SJCRH30 (cell line): ENCODE results near the gene MED13. TPM values are rescaled to one million over a fixed set of nuclear protein-coding genes. Genes with fewer than 3 reads are reported as not detected.
"Not testable (repeated sequence)": the region's sequence is repeated elsewhere in the genome, so short reads cannot be mapped to it uniquely, and the experiment has no call there.

Experiments used
- DNase-seq, 2 experiments: peaks; one replicate each; pipeline ENCODE4 v3.0.0-alpha.2; 2015 to 2020
- H3K27ac ChIP-seq: fragments of 250-450 bp; sonication (Bioruptor Pico); 2 replicates; pipeline ENCODE4 v1.5.1; 2020; ENCODE audit warnings: mild to moderate bottlenecking, moderate library complexity
- H3K27me3 ChIP-seq: fragments of 250-450 bp; sonication (Bioruptor Pico); 2 replicates; pipeline ENCODE4 v1.5.1; 2020; ENCODE audit warnings: mild to moderate bottlenecking, moderate library complexity
- H3K36me3 ChIP-seq: fragments of 250-450 bp; sonication (Bioruptor Pico); 2 replicates; pipeline ENCODE4 v1.5.1; 2020; ENCODE audit warnings: mild to moderate bottlenecking, moderate library complexity
- H3K4me1 ChIP-seq: fragments of 250-450 bp; sonication (Bioruptor Pico); 2 replicates; pipeline ENCODE4 v1.5.1; 2020; ENCODE audit warnings: mild to moderate bottlenecking, moderate library complexity
- H3K4me3 ChIP-seq: fragments of 250-450 bp; sonication (Bioruptor Pico); 2 replicates; pipeline ENCODE4 v1.5.1; 2020; ENCODE audit warnings: mild to moderate bottlenecking, moderate library complexity
- H3K9me3 ChIP-seq: fragments of 250-450 bp; sonication (Bioruptor Pico); replicated peaks from 2 replicates; pipeline ENCODE4 v1.5.1; 2020; ENCODE audit warnings: mild to moderate bottlenecking, moderate library complexity
- total RNA-seq: library from RNA; depleted of rRNA; stranded (reverse); fragments of >200 nt; shearing (Covaris generic); gene quantifications from 2 replicates; pipeline ENCODE4 v1.2.3, GENCODE V29; 2014

MED13 gene
- total RNA-seq, 1 experiment from 2014 or later: 79.9 TPM

DNA sequence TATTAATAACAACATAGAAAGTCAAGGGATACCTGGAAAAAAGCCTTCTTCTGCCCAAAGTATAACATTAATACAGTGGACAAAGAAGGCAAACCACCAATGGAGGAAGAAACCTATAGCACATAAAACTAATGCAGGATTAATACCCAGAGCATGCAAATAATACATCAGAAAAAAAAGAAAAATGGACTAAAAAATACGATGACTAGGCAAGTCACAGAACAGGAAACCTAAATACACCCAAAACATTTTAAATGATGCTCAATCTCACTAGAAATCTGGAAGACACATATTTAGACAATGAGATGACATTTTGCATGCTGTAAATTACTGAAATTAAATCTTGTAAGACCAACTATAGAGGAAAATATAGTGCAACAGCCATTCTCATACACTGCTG, 55.9 kb downstream of the MED13 start:
- H3K36me3 ChIP-seq: peaks cover 81% of the 10 kb centered on the region
- H3K4me3 ChIP-seq: no peak overlapping the region
- H3K27ac ChIP-seq: no peak overlapping the region
- no peaks in the 10 kb centered on the region for H3K9me3 ChIP-seq
- H3K27me3 ChIP-seq: no peaks in the 10 kb centered on the region
- H3K4me1 ChIP-seq: no peaks in the 10 kb centered on the region
- no peak for DNase-seq

DNA sequence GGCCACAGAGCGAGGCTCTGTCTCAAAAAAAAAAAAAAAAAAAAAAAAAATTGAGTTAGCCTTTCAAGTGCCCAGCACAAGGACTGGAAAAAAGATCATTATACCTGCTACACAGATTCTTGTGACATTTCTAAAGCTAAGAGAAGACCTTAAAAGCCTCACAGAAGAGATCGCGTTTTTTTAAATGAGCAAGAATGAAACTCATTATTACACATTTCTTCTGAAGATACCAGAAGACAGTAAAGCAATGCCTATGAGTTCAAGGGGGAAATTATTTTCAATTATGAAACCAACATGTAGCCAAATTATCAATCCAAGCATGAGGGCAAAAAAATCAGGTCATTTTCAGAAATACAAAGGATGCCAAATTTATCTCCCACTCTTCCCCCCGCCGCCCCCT, 56.8 kb downstream of the MED13 start:
- DNase-seq: no peak
- H3K27ac ChIP-seq: no peak overlapping the region
- H3K27me3 ChIP-seq: no peaks in the 10 kb centered on the region
- no peaks in the 10 kb centered on the region for H3K9me3 ChIP-seq
- no peaks in the 10 kb centered on the region for H3K4me1 ChIP-seq
- H3K36me3 ChIP-seq: peaks cover 82% of the 10 kb centered on the region
- H3K4me3 ChIP-seq: no peak overlapping the region

DNA sequence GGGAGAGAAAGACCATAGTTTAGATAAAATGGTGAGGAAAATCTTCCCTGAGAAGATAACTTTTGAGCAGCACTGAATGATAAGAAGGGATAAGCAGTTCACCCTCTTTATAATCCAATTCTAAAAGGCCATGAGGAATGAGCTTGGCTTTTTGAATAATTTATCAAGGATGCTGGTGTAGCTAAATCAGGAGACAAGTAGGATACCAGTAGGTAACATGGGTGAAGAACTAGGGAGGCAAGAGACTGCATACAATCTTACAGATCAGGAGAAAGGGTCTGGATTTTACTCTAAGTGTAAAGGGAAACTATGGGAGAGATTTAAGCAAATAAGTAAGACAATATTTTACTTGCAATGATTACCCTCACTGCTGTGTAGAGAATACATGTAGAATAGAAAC, 60.7 kb downstream of the MED13 start:
- Histone ChIP-seq H3K36me3 (peaks cover 63% of the 10 kb centered on the region), H3K4me1 (no peaks in the 10 kb centered on the region), H3K4me3 (no peak overlapping the region), H3K27me3 (no peaks in the 10 kb centered on the region), H3K9me3 (no peaks in the 10 kb centered on the region), H3K27ac (no peak overlapping the region)
- no peak for DNase-seq

DNA sequence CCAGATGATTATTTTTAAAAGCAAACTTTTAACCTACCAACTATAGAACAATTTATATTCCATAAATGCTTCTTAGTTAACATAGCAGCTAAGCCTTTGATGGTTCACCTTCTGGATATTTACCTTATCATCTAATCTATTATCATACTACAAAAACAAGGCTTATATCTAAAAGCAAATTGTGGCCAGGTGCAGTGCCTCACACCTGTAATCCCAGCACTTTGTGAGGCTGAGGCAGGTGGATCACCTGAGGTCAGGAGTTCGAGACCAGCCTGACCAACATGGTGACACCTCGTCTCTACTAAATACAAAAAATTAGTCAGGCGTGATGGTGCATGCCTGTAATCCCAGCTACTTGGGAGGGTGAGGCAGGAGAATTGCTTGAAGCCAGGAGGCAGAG, 61.9 kb downstream of the MED13 start:
- DNase-seq, H3K4me3 ChIP-seq: not testable (repeated sequence)
- H3K36me3 ChIP-seq: peaks cover 54% of the 10 kb centered on the region

DNA sequence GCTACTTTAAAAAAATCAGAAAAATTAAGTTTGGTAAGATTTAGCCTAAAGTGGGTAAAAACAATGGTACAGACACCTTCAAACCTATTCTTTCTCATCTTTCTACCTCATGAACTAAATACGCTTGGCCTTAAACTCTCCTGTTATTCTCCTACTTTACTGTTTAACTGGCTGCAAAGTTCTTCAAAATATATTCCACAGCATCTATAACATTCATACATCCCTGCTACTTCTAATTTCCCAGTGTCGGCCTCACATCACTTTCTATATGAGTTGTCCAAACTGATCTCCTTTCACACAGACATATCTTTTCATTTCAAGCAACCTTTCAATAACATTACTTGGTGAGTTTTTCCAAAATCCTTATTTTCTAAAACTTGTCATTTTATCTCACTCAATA, 64.0 kb downstream of the MED13 start:
- H3K4me3 ChIP-seq: no peak overlapping the region
- H3K27me3 ChIP-seq: no peaks in the 10 kb centered on the region
- DNase-seq: no peak
- H3K36me3 ChIP-seq: peaks cover 48% of the 10 kb centered on the region
- no peak overlapping the region for H3K27ac ChIP-seq
- H3K4me1 ChIP-seq: peaks cover 4% of the 10 kb centered on the region; the same call in 1 of the 2 replicates
- 0 out of 2 replicates have a peak, but pooled peaks cover 2% of the 10 kb centered on the region for H3K9me3 ChIP-seq

More for the DNA sequence above, 61.9 kb downstream of the MED13 start:
- not testable (repeated sequence) for H3K4me1 ChIP-seq, H3K27me3 ChIP-seq, H3K27ac ChIP-seq, H3K9me3 ChIP-seq

DNA sequence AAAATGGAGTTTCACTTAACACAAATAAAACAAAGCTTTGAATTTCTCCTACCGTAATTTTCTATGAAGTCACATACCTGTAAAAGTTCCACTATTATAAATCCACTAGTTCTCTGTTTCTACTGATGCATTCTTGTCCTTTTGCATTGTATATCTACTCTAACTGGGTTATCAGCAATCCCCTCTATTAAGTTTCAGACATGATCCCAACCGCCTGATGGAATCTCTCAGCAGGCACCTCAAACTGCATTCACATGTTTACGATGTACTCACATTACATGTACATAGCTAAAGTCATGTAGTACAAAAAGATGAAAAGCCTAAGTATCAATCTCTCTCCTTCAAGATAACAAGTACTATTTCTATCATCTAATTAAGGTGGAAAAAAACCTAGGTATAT, 64.9 kb downstream of the MED13 start:
- H3K27ac ChIP-seq: no peak overlapping the region
- H3K36me3 ChIP-seq: peaks cover 43% of the 10 kb centered on the region
- peaks cover 4% of the 10 kb centered on the region; the same call in 1 of the 2 replicates for H3K4me1 ChIP-seq
- DNase-seq: no peak
- H3K9me3 ChIP-seq: 0 out of 2 replicates have a peak, but pooled peaks cover 2% of the 10 kb centered on the region
- H3K27me3 ChIP-seq: no peaks in the 10 kb centered on the region
- H3K4me3 ChIP-seq: no peak overlapping the region

DNA sequence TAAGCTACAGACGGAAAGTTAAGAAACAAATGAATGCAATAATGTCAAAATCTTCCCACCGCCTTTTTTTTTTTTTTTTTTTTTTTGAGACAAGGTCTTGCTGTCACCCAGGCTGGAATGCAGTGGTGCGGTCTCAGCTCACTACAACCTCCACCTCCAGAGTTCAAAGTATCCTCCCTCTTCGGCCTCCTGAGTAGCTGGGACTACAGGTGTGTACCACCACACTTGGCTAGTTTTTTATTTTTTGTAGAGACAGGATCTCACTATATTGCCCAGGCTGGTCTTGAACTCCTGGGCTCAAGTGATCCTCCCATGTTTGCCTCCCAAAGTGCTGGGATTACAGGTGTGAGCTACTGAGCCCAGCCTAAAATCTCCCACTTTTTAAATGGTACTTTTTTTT, 66.5 kb downstream of the MED13 start:
- not testable (repeated sequence) for H3K27ac ChIP-seq, H3K4me1 ChIP-seq, H3K4me3 ChIP-seq, DNase-seq, H3K9me3 ChIP-seq, H3K27me3 ChIP-seq
- H3K36me3 ChIP-seq: peaks cover 43% of the 10 kb centered on the region

DNA sequence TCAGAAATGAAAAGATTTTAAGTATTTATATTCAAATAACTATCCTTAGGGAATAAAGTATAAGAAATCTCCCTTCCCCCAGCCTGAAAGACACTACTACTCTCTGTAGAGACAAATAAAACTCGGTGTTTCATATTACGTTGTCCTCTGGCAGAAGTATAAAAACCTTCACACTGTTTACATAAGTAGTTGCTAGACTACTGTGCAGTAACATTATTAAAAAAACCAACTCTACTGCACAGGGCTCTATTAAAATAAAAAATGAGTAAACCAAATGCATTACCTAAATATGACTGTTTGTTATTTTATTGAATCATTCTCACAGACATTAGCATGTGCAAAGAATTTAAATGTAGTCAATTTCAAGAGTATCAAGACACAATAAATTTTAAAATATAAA, 67.4 kb downstream of the MED13 start:
- Histone ChIP-seq H3K9me3 (0 out of 2 replicates have a peak, but pooled peaks cover 2% of the 10 kb centered on the region), H3K4me3 (no peak overlapping the region), H3K27ac (no peak overlapping the region), H3K27me3 (no peaks in the 10 kb centered on the region), H3K36me3 (peaks cover 42% of the 10 kb centered on the region), H3K4me1 (peaks cover 4% of the 10 kb centered on the region; the same call in 1 of the 2 replicates)
- DNase-seq: no peak

DNA sequence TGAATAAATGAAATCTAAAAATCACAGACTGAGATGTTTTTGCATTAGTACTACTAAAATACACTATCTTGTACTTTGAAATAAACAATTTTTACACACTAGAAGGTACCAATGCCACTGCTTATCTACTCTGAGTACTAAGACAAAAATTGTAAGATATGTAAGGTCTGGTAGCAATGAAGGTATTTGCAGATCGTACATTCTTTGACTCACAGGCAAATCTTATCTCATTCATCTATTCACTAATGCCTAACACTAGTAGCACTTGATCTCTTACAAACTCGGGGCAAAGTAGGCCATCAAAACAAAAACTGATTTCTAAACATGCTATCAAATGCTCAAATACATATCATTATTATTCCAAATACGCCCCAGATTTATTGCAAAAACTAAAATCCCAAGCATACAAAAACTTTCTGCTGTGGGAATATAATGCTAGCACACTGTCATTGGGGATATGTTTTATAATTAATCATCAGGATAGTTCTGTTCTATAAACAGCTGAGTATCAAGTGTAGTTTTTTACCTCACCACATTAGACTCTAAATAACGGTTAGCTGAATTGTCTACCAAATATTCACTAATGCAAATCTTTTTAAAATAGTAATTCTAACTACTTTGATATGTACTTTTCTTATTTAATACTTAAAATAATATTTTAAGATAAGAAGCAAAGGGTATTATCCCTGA, 68.0 kb downstream of the MED13 start:
- Histone ChIP-seq H3K27ac (no peak overlapping the region), H3K9me3 (0 out of 2 replicates have a peak, but pooled peaks cover 2% of the 10 kb centered on the region), H3K4me1 (peaks cover 4% of the 10 kb centered on the region; the same call in 1 of the 2 replicates), H3K36me3 (peaks cover 45% of the 10 kb centered on the region), H3K4me3 (no peak overlapping the region), H3K27me3 (no peaks in the 10 kb centered on the region)
- DNase-seq: no peak

DNA sequence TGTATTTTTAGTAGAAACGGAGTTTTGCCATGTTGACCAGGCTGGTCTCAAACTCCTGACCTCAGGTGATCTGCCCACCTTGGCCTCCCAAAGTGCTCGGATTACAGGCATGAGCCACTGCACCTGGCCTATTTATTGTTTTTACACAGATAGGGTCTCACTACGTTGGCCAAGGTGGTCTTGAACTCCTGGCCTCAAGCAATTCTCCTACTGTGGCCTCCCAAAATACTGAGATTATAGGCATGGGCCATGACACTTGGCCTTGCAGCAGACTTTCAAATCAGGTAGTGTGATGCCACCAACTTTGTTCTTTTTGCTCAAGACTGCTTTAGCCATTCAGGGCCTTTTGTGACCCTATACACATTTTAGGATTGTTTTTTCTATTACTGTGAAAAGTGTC, 75.6 kb downstream of the MED13 start:
- Histone ChIP-seq H3K36me3 (peaks cover 79% of the 10 kb centered on the region), H3K4me1 (no peaks in the 10 kb centered on the region), H3K27me3 (no peaks in the 10 kb centered on the region), H3K27ac (no peak overlapping the region), H3K4me3 (no peak overlapping the region), H3K9me3 (no peaks in the 10 kb centered on the region)
- no peak for DNase-seq

DNA sequence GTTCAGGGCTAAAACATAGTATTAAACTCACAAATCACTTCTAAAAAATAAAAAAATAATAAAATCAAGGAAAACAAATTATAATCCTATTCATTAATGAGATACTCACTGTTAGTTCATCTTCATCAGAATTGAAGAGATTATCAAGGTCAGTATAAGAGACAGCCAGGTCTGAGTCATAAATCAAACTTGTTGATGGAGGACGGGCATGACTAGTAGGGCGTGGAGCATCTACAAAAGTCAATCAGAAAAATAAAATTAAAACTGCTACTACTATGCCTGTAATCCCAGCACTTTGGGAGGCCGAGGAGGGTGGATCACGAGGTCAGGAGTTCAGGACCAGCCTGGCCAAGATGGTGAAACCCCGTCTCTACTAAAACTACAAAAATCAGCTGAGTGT, 78.2 kb downstream of the MED13 start:
- DNase-seq: no peak
- H3K4me1 ChIP-seq: no peaks in the 10 kb centered on the region
- H3K36me3 ChIP-seq: peaks cover 86% of the 10 kb centered on the region
- H3K9me3 ChIP-seq: no peaks in the 10 kb centered on the region
- H3K27me3 ChIP-seq: no peaks in the 10 kb centered on the region
- H3K27ac ChIP-seq: no peak overlapping the region
- H3K4me3 ChIP-seq: no peak overlapping the region

DNA sequence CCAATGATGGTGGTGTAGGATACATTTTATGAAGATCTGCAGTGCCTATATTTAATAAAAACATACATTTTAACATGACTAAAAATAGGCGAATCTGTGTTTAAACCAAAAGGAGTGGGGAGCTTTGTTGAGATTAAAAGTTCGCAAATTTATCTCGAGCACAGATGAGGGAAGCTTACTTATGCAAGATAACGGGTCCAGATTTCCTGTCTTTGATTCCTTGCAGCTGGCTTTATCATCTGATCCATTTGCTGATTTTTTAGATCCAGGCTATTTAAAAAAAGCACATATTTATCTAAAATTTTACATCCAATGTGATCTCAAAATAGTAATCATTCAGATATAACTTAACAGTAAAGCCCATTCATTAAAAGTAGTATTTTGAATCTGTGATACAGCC, 80.3 kb downstream of the MED13 start:
- peaks cover 86% of the 10 kb centered on the region for H3K36me3 ChIP-seq
- H3K4me1 ChIP-seq: no peaks in the 10 kb centered on the region
- no peaks in the 10 kb centered on the region for H3K9me3 ChIP-seq
- H3K4me3 ChIP-seq: no peak overlapping the region
- H3K27ac ChIP-seq: no peak overlapping the region
- no peaks in the 10 kb centered on the region for H3K27me3 ChIP-seq
- DNase-seq: no peak

DNA sequence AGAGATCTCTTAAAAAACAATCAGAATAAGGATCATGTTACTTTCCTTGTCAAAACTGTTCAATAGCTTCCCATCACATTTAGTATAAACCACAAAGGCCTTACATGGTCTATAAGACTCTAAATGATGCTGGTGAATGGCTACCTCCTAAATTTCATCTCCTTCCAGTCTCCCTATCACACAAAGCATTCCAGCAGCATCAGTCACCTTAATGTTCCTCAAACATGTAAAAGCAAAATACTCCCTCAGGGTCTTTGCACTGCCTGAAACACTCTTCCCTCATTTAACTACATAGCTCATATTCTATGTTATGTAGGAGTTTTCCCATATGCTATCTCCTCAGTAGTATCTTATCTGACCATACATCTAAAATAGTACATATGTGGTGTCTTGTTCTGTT, 83.8 kb downstream of the MED13 start:
- Histone ChIP-seq H3K27ac (no peak overlapping the region), H3K36me3 (peaks cover 97% of the 10 kb centered on the region), H3K4me1 (no peaks in the 10 kb centered on the region), H3K27me3 (no peaks in the 10 kb centered on the region), H3K9me3 (no peaks in the 10 kb centered on the region), H3K4me3 (no peak overlapping the region)
- no peak for DNase-seq

DNA sequence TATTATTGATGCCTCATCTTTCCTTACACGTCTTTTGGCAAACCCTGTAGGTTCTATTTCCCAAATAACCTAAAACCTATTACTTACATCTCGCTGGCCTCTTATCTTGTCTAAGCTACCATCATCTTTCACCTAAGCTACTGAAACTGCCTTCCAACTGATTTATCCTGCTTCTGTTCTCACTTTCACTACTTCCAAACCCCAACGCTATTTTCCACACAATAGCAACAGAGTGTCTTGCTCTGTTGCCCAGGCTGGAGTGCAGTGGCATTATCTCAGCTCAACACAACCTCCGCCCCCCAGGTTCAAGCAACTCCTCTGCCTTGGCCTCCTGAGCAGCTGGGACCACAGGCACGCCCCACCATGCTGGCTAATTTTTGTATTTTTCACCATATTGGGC, 84.5 kb downstream of the MED13 start:
- no peaks in the 10 kb centered on the region for H3K27me3 ChIP-seq
- no peaks in the 10 kb centered on the region for H3K4me1 ChIP-seq
- no peak overlapping the region for H3K27ac ChIP-seq
- no peaks in the 10 kb centered on the region for H3K9me3 ChIP-seq
- no peak overlapping the region for H3K4me3 ChIP-seq
- peaks cover 95% of the 10 kb centered on the region for H3K36me3 ChIP-seq
- DNase-seq: no peak

DNA sequence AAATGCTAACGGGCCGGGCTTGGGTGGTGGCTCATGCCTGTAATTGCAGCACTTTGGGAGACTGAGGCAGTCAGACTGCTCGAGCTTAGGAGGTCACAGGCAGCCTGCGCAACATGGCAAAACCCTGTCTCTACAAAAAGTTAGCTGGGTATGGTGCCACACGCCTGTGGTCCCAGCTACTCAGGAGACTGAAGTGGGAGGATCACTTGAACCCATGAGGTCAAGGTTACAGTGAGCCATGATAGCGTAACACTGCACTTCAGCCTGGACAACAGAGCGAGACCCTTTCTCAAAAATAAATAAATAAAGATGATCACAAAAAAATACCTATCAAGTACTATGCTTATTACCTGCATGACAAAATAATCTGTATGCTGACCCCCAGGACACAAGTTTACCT, 91.0 kb downstream of the MED13 start:
- H3K4me3 ChIP-seq: no peak overlapping the region
- H3K27me3 ChIP-seq: no peaks in the 10 kb centered on the region
- H3K4me1 ChIP-seq: no peaks in the 10 kb centered on the region
- no peak for DNase-seq
- H3K27ac ChIP-seq: no peak overlapping the region
- H3K9me3 ChIP-seq: no peaks in the 10 kb centered on the region
- H3K36me3 ChIP-seq: peaks cover 78% of the 10 kb centered on the region

DNA sequence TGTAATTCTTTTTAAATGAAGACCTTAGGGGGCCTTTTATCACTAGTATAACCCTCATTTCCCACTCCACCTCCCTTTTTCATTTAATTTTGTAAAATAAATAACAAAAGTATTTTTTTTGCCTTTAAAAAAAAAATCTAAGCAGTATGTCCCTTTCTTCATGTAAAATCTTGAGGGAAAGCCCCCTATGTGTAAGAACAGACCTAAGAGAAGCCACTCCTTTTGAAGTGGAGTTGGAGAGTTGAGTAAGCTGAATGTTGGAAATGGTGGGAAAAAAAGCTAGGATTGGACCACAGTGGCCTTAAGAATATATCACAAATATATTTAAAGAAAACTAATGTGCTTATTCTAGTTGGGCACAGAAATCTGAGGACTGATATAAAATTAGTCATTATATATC, 92.8 kb downstream of the MED13 start:
- Histone ChIP-seq H3K27ac (no peak overlapping the region), H3K4me1 (no peaks in the 10 kb centered on the region), H3K4me3 (no peak overlapping the region), H3K27me3 (no peaks in the 10 kb centered on the region), H3K36me3 (peaks cover 73% of the 10 kb centered on the region), H3K9me3 (no peaks in the 10 kb centered on the region)
- no peak for DNase-seq
